Measurements from ENCODE around the gene METAP1.

DNA sequence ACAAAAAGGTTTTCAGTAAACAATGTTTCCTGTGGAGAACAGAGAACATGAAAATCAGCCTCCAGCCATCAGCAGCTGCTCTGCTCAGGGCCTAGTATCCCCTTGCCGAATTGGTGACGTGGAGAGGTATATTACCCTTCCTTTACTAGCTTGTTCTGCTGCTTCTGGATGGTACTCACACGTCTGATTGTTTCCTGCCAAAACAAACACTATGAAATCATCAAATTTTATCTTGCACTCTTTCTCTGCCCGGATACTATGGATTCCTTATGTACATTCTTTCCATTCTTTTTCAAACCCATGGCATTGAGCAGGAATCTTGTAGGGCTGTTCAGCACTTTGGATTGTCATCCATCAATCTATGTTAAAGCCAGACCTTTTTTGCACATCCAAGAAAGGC, 18.8 kb upstream of the METAP1 start:
- TF ChIP-seq, protein P1, sequence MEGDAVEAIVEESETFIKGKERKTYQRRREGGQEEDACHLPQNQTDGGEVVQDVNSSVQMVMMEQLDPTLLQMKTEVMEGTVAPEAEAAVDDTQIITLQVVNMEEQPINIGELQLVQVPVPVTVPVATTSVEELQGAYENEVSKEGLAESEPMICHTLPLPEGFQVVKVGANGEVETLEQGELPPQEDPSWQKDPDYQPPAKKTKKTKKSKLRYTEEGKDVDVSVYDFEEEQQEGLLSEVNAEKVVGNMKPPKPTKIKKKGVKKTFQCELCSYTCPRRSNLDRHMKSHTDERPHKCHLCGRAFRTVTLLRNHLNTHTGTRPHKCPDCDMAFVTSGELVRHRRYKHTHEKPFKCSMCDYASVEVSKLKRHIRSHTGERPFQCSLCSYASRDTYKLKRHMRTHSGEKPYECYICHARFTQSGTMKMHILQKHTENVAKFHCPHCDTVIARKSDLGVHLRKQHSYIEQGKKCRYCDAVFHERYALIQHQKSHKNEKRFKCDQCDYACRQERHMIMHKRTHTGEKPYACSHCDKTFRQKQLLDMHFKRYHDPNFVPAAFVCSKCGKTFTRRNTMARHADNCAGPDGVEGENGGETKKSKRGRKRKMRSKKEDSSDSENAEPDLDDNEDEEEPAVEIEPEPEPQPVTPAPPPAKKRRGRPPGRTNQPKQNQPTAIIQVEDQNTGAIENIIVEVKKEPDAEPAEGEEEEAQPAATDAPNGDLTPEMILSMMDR (IDR thresholded peaks at IDR 0.05), result no peak
- TF ChIP-seq POLR2A (IDR thresholded peaks at IDR 0.05) (no peak), POLR2AphosphoS5 (IDR thresholded peaks at IDR 0.05) (no peak), EP300 (IDR thresholded peaks at IDR 0.05) (no peak)

Data from gastroesophageal sphincter (tissue), 3 donors.